ENCODE results near the gene ZNF300.
"Not testable (repeated sequence)": the region's sequence is repeated elsewhere in the genome, so short reads cannot be mapped to it uniquely, and the experiment has no call there.

Gene ZNF300

DNA sequence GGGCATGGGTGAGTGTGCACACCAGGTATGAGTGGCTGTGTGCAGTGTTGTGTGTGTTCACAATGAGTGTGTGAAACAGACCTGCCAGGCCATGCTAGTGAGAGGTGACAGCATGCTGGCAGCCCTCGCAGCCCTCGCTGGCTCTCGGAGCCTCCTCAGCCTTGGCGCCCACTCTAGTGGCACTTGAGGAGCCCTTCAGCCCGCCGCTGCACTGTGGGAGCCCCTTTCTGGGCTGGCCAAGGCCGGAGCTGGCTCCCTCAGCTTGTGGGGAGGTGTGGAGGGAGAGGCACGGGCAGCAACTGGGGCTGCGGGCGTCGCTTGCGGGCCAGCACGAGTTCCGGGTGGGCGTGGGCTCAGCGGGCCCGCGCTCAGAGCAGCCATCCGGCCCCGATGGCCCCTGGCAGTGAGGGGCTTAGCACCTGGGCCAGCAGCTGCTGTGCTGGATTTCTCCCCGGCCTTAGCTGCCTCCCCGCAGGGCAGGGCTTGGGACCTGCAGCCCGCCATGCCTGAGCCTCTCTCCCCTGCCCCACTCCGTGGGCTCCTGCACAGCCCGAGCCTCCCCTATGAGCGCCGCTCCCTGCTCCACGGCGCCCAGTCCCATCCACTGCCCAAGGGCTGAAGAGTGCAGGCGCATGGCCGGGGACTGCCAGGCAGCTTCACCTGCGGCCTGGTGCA is 59.5 kb downstream of the ZNF300 start:
- not testable (repeated sequence) for DNase-seq (ENCODE audit: low read depth)
